K562 (cell line): ENCODE data around the gene MBD6. TPM values are rescaled to one million over a fixed set of nuclear protein-coding genes. Genes with fewer than 3 reads are reported as not detected.
A peak's percentile ranks its signal among the peaks of the same experiment; 100 is the strongest.

Experiments
- ARID1B ChIP-seq: fragments of 450-650 bp; IDR thresholded peaks from 2 replicates; pipeline ENCODE4 v1.6.1; 2016; ENCODE audit warnings: antibody characterized with exemption, mild to moderate bottlenecking, inconsistent platforms
- CCAR2 ChIP-seq: fragments of 200-400 bp; formaldehyde crosslinking; IDR thresholded peaks from 2 replicates; pipeline ENCODE4 v1.6.1; 2017; ENCODE audit warnings: mild to moderate bottlenecking, low read depth, low read length
- CREB1 ChIP-seq, 2 experiments: sonication (generic) in 1 of 2; formaldehyde crosslinking in 1 of 2; IDR thresholded peaks; 2 replicates each; pipeline versions ENCODE4 v1.6.1 to v1.8.0; 2012 to 2022; ENCODE audit warnings: inconsistent platforms in 1 of 2, mild to moderate bottlenecking in 1 of 2, missing genetic modification reagents in 1 of 2, moderate library complexity in 1 of 2
- ELF4 ChIP-seq: fragments of 450-650 bp; formaldehyde crosslinking; IDR thresholded peaks from 2 replicates; pipeline ENCODE4 v1.4.0; 2022; ENCODE audit warnings: missing genetic modification characterization
- GABPB2 ChIP-seq: fragments of 250-450 bp; sonication (Bioruptor Pico); conservative IDR thresholded peaks from 2 replicates; pipeline ENCODE4 v1.5.1; 2021; ENCODE audit warnings: mild to moderate bottlenecking
- HBP1 ChIP-seq: fragments of 450-650 bp; formaldehyde crosslinking; IDR thresholded peaks from 2 replicates; pipeline ENCODE4 v1.4.0; 2022; ENCODE audit warnings: missing genetic modification characterization
- NR2F6 ChIP-seq: fragments of 450-650 bp; formaldehyde crosslinking; IDR thresholded peaks from 2 replicates; pipeline ENCODE4 v1.4.0; 2020; ENCODE audit warnings: mild to moderate bottlenecking
- NR3C1 ChIP-seq: sonication (generic); formaldehyde crosslinking; IDR thresholded peaks from 2 replicates; pipeline ENCODE4 v1.8.1; 2022; ENCODE audit warnings: missing genetic modification reagents
- RBBP5 ChIP-seq: fragments of 200-600 bp; sonication (generic); IDR thresholded peaks from 2 replicates; pipeline ENCODE4 v1.6.1; 2012; ENCODE audit warnings: borderline replicate concordance, mild to moderate bottlenecking, low read length, control low read depth, inconsistent platforms; ENCODE audit not compliant: insufficient read depth, poor library complexity, severe bottlenecking
- SMARCC2 ChIP-seq: fragments of 450-650 bp; IDR thresholded peaks from 2 replicates; pipeline ENCODE4 v1.6.1; 2017; ENCODE audit warnings: antibody characterized with exemption, moderate library complexity, mild to moderate bottlenecking, low read depth
- U2AF1 ChIP-seq: fragments of 200-400 bp; formaldehyde crosslinking; optimal IDR thresholded peaks from 2 replicates; pipeline ENCODE3; 2017; ENCODE audit warnings: mild to moderate bottlenecking, low read depth, low read length, moderate library complexity
- ZBTB5 ChIP-seq: fragments of 450-650 bp; IDR thresholded peaks from 2 replicates; pipeline ENCODE4 v1.6.1; 2017; ENCODE audit warnings: antibody characterized with exemption
- ZNF764 ChIP-seq: fragments of 250-450 bp; sonication (Bioruptor Pico); IDR thresholded peaks from 2 replicates; pipeline ENCODE4 v1.4.0; 2020; ENCODE audit warnings: low read depth, mild to moderate bottlenecking, moderate library complexity
- polyA plus RNA-seq, 8 experiments: library from polyadenylated mRNA; depleted of rRNA in 4 of 8; stranded (reverse) in 5 of 8; unstranded in 3 of 8; fragments of >200 nt; fragmentation: Nextera tagmentation in 2 of 8; fragmentation: Illumina TruSeq in 1 of 8; extraction: Ambion mirVana in 2 of 8; extraction: Trizol in 1 of 8; gene quantifications; 2 replicates each; pipeline versions ENCODE4 v1.2.1 to v1.2.3, GENCODE V29; 2011 to 2014; ENCODE audit warnings: inconsistent platforms in 1 of 8, missing spikeins in 1 of 8
- total RNA-seq, 7 experiments: library from RNA; depleted of rRNA in 6 of 7; stranded (reverse); fragments of >200 nt in 6 of 7; fragmentation: Illumina TruSeq in 2 of 7; extraction: Trizol in 2 of 7; gene quantifications; 2 replicates each; pipeline versions ENCODE4 v1.2.1 to v1.2.3, GENCODE V29; 2011 to 2021; ENCODE audit warnings: low replicate concordance in 1 of 7
- TF ChIP-seq, protein P1 (sequence below): fragments of 450-650 bp; conservative IDR thresholded peaks from 2 replicates; pipeline ENCODE4 v1.6.1; 2016; ENCODE audit warnings: missing genetic modification characterization, low read depth, mild to moderate bottlenecking, missing compliant biosample characterization, moderate library complexity
- TF ChIP-seq, protein P2 (sequence below): fragments of 450-650 bp; formaldehyde crosslinking; IDR thresholded peaks from 2 replicates; pipeline ENCODE4 v1.4.0; 2022; ENCODE audit warnings: missing genetic modification characterization
- TF ChIP-seq, protein P3 (sequence below): fragments of 450-650 bp; formaldehyde crosslinking; IDR thresholded peaks from 2 replicates; pipeline ENCODE4 v1.4.0; 2022; ENCODE audit warnings: mild to moderate bottlenecking, moderate library complexity
- TF ChIP-seq, protein P4 (sequence below): fragments of 250-450 bp; sonication (Bioruptor Pico); IDR thresholded peaks from 2 replicates; pipeline ENCODE4 v1.4.0; 2020; ENCODE audit warnings: mild to moderate bottlenecking, moderate library complexity, borderline replicate concordance

The MBD6 gene
- total and polyA plus RNA-seq, 9 of the 15 experiments (the other 6 are each of a cell fraction or from before 2014, with no cell fraction given): 2.0 to 54.8 (median 3.8) TPM

DNA sequence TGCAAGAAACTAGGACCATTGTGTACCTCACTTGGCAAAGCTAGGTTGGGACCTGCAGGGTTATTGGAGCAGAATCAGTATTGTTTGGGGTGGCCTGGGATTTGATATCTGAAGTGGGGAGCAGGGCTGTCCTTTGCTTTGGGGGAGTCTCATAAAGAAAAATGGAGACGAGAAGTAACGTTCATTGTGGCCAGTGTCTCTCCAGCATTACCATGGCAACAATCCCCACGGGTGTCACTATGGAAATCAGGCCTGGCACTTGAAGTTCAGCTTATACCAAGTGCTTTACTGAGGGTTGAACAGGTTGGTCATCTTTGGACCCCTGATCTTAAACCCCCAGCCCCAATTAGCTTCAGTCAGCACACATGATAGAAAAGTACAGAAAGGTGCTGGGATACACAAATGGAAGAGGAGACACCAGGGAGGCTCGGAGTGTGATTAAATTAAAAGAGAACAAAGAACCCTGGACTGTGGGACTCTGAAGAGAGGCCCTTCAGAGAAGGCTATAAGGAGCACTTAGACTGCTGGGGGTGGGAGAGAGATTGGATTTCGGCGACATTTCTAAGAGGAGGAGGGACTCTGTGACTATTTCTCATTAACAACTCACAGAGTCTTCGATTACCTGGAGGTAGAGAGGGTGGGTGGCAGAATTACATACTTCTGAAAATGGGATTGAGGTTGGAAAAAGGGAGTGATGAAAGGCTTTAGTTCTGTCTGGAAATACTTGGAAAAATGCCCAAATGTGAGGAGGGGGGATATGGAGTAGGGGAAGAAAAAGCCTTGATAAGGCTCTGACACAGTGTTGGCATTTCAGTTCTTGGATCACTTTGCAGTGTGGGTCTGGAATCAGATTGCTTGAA, 30.9 kb downstream of the MBD6 start (continued):
- TF ChIP-seq, protein P1, sequence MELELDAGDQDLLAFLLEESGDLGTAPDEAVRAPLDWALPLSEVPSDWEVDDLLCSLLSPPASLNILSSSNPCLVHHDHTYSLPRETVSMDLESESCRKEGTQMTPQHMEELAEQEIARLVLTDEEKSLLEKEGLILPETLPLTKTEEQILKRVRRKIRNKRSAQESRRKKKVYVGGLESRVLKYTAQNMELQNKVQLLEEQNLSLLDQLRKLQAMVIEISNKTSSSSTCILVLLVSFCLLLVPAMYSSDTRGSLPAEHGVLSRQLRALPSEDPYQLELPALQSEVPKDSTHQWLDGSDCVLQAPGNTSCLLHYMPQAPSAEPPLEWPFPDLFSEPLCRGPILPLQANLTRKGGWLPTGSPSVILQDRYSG (tag): no peak
- no peak for TF ChIP-seq RBBP5
- no peak for TF ChIP-seq CCAR2
- TF ChIP-seq, protein P2, sequence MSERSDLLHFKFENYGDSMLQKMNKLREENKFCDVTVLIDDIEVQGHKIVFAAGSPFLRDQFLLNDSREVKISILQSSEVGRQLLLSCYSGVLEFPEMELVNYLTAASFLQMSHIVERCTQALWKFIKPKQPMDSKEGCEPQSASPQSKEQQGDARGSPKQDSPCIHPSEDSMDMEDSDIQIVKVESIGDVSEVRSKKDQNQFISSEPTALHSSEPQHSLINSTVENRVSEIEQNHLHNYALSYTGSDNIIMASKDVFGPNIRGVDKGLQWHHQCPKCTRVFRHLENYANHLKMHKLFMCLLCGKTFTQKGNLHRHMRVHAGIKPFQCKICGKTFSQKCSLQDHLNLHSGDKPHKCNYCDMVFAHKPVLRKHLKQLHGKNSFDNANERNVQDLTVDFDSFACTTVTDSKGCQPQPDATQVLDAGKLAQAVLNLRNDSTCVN (CRISPR knock-in tag): no peak
- TF ChIP-seq, protein P3, sequence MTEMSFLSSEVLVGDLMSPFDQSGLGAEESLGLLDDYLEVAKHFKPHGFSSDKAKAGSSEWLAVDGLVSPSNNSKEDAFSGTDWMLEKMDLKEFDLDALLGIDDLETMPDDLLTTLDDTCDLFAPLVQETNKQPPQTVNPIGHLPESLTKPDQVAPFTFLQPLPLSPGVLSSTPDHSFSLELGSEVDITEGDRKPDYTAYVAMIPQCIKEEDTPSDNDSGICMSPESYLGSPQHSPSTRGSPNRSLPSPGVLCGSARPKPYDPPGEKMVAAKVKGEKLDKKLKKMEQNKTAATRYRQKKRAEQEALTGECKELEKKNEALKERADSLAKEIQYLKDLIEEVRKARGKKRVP (CRISPR knock-in tag): no peak
- no peak for TF ChIP-seq ZNF764 (CRISPR knock-in tag)
- TF ChIP-seq ARID1B: peak; percentile 23; the same call in 1 of the 2 replicates
- TF ChIP-seq SMARCC2: no peak
- no peak for TF ChIP-seq GABPB2 (CRISPR knock-in tag)
- TF ChIP-seq NR3C1: no peak
- TF ChIP-seq U2AF1: no peak
- TF ChIP-seq NR2F6 (CRISPR knock-in tag): no peak
- no peak for TF ChIP-seq ELF4 (CRISPR knock-in tag)
- TF ChIP-seq, protein P4, sequence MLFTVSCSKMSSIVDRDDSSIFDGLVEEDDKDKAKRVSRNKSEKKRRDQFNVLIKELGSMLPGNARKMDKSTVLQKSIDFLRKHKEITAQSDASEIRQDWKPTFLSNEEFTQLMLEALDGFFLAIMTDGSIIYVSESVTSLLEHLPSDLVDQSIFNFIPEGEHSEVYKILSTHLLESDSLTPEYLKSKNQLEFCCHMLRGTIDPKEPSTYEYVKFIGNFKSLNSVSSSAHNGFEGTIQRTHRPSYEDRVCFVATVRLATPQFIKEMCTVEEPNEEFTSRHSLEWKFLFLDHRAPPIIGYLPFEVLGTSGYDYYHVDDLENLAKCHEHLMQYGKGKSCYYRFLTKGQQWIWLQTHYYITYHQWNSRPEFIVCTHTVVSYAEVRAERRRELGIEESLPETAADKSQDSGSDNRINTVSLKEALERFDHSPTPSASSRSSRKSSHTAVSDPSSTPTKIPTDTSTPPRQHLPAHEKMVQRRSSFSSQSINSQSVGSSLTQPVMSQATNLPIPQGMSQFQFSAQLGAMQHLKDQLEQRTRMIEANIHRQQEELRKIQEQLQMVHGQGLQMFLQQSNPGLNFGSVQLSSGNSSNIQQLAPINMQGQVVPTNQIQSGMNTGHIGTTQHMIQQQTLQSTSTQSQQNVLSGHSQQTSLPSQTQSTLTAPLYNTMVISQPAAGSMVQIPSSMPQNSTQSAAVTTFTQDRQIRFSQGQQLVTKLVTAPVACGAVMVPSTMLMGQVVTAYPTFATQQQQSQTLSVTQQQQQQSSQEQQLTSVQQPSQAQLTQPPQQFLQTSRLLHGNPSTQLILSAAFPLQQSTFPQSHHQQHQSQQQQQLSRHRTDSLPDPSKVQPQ (CRISPR knock-in tag): no peak
- TF ChIP-seq HBP1 (CRISPR knock-in tag): no peak
- no peak for TF ChIP-seq ZBTB5
- TF ChIP-seq CREB1 (IDR thresholded peaks at IDR 0.05): no peak
- no peak for TF ChIP-seq CREB1 (CRISPR knock-in tag; IDR thresholded peaks at IDR 0.05)
